Cardiac septum (tissue), 1 donor: Measurements from ENCODE around the gene TCP10L. TPM values are rescaled to one million over a fixed set of nuclear protein-coding genes. Genes with fewer than 3 reads are reported as not detected.

Experiments
- DNase-seq: peaks from one replicate; pipeline ENCODE4 v3.0.0-alpha.2; 2020; ENCODE audit warnings: low spot score
- intact Hi-C: fragments of 100-400 bp; cut with DNase I; formaldehyde crosslinking; loops from one replicate; pipeline ENCODE4 v1.14.0; 2022
- total RNA-seq: library from RNA; stranded (reverse); fragmentation: NEBNext Ultra II Directional; extraction: Animal tissue kit (Norgen Biotek cat#: 25700); gene quantifications from one replicate; pipeline ENCODE4 v1.2.1, GENCODE V29; 2021
- donor health status: DM: no; HTN: no; CAD: no.

The TCP10L gene
- total RNA-seq, 1 donor from 2014 or later = 2.5 TPM

- no peak for DNase-seq
- intact Hi-C loops = no loop called here
Measured at GRCh38 chr21:32592929-32593502, 7.7 kb upstream of the TCP10L start.

- intact Hi-C loops = no loop called here
- no peak for DNase-seq
Measured at GRCh38 chr21:32590130-32590529, 4.8 kb upstream of the TCP10L start.

- no peak for DNase-seq
- intact Hi-C loops = no loop called here
Measured at GRCh38 chr21:32587651-32588050, 2.3 kb upstream of the TCP10L start.

GRCh38 chr21:32587120-32587519 is 1.8 kb upstream of the TCP10L start:
- intact Hi-C loops = no loop called here
- DNase-seq = no peak

GRCh38 chr21:32585970-32586369 is 647 bp upstream of the TCP10L start:
- no peak for DNase-seq
- intact Hi-C loops = no loop called here

- DNase-seq = no peak
- intact Hi-C loops = no loop called here
Measured at GRCh38 chr21:32584472-32584871, 851 bp downstream of the TCP10L start.

GRCh38 chr21:32581732-32582131 is 3.6 kb downstream of the TCP10L start:
- no peak for DNase-seq
- intact Hi-C loops = no loop called here

GRCh38 chr21:32580949-32581348 is 4.4 kb downstream of the TCP10L start:
- intact Hi-C loops = no loop called here
- DNase-seq = no peak

GRCh38 chr21:32578107-32578691 is 7.1 kb downstream of the TCP10L start:
- DNase-seq = no peak
- intact Hi-C loops = no loop called here

- DNase-seq = no peak
- intact Hi-C loops = no loop called here
Measured at GRCh38 chr21:32576011-32576410, 9.3 kb downstream of the TCP10L start.

GRCh38 chr21:32574946-32575925 is 10.1 kb downstream of the TCP10L start:
- intact Hi-C loops = no loop called here
- DNase-seq = no peak

- DNase-seq = no peak
- intact Hi-C loops = no loop called here
Measured at GRCh38 chr21:32572574-32573420, 12.5 kb downstream of the TCP10L start.

GRCh38 chr21:32570456-32570855 is 14.9 kb downstream of the TCP10L start:
- no peak for DNase-seq
- intact Hi-C loops = no loop called here

- intact Hi-C loops = loop anchor here (2.0 to 5.0 kb wide), 3 partner anchors 47 to 167 kb away; no protein-coding TSS in a partner anchor
- DNase-seq = peak; percentile 82
Measured at GRCh38 chr21:32569261-32570230, 15.8 kb downstream of the TCP10L start.

- no peak for DNase-seq
- intact Hi-C loops = loop anchor here (2.0 to 5.0 kb wide), 3 partner anchors 45 to 165 kb away; no protein-coding TSS in a partner anchor
Measured at GRCh38 chr21:32567626-32568025, 17.7 kb downstream of the TCP10L start.

GRCh38 chr21:32566741-32567389 is 18.5 kb downstream of the TCP10L start:
- intact Hi-C loops = loop anchor here (5.0 kb wide), 1 partner anchor 45 kb away; no protein-coding TSS in a partner anchor
- DNase-seq = no peak

GRCh38 chr21:32565856-32566465 is 19.4 kb downstream of the TCP10L start:
- no peak for DNase-seq
- intact Hi-C loops = loop anchor here (5.0 kb wide), 1 partner anchor 44 kb away; no protein-coding TSS in a partner anchor
